ENCODE measurements around the gene C1orf167.

Gene C1orf167

GRCh38 chr1:11787804-11788436, 25.9 kb downstream of the C1orf167 start:
- DNase-seq, result no peak

GRCh38 chr1:11788549-11789053, 26.6 kb downstream of the C1orf167 start:
- DNase-seq, result no peak

- no peak for DNase-seq
Observed at GRCh38 chr1:11789126-11790067, 27.4 kb downstream of the C1orf167 start.

- no peak for DNase-seq
Observed at GRCh38 chr1:11790101-11790879, 28.3 kb downstream of the C1orf167 start.

- DNase-seq, result no peak
Observed at GRCh38 chr1:11790880-11791715, 29.1 kb downstream of the C1orf167 start.

GRCh38 chr1:11792106-11792505, 30.1 kb downstream of the C1orf167 start:
- no peak for DNase-seq

GRCh38 chr1:11793819-11794218, 31.8 kb downstream of the C1orf167 start:
- DNase-seq, result no peak

GRCh38 chr1:11794446-11795237, 32.6 kb downstream of the C1orf167 start:
- no peak for DNase-seq

- DNase-seq, result no peak
Observed at GRCh38 chr1:11795238-11795890, 33.4 kb downstream of the C1orf167 start.

GRCh38 chr1:11796036-11796828, 34.2 kb downstream of the C1orf167 start:
- DNase-seq, result no peak

- DNase-seq, result no peak
Observed at GRCh38 chr1:11797525-11798216, 35.7 kb downstream of the C1orf167 start.

- DNase-seq, result no peak
Observed at GRCh38 chr1:11799099-11799498, 37.1 kb downstream of the C1orf167 start.

GRCh38 chr1:11799896-11800295, 37.9 kb downstream of the C1orf167 start:
- no peak for DNase-seq

- no peak for DNase-seq
Observed at GRCh38 chr1:11800391-11800755, 38.4 kb downstream of the C1orf167 start.

GRCh38 chr1:11800756-11801433, 38.9 kb downstream of the C1orf167 start:
- DNase-seq, result no peak

- DNase-seq, result no peak
Observed at GRCh38 chr1:11802616-11802972, 40.6 kb downstream of the C1orf167 start.

GRCh38 chr1:11802973-11803885, 41.2 kb downstream of the C1orf167 start:
- peak; percentile 85 for DNase-seq
